Progenitor cell of endocrine pancreas (in vitro differentiated cells): ENCODE data around the gene SNRPB. TPM values are rescaled to one million over a fixed set of nuclear protein-coding genes. Genes with fewer than 3 reads are reported as not detected.

Source experiments
- DNase-seq: peaks from one replicate; pipeline ENCODE4 v3.0.0; 2021; ENCODE audit warnings: low spot score; ENCODE audit not compliant: unreplicated experiment
- H3K27ac Mint-ChIP-seq: 2 replicates; pipeline ENCODE4 v1.8.0; 2021; ENCODE audit warnings: mild to moderate bottlenecking, moderate library complexity, mixed read lengths
- H3K27me3 Mint-ChIP-seq: 2 replicates; pipeline ENCODE4 v1.8.0; 2021; ENCODE audit warnings: mixed read lengths
- H3K36me3 Mint-ChIP-seq: 2 replicates; pipeline ENCODE4 v1.8.0; 2022; ENCODE audit warnings: mixed read lengths; ENCODE audit not compliant: insufficient read depth
- H3K4me1 Mint-ChIP-seq: 2 replicates; pipeline ENCODE4 v1.8.0; 2021; ENCODE audit warnings: low read depth, mixed read lengths
- H3K4me3 Mint-ChIP-seq: 2 replicates; pipeline ENCODE4 v1.8.0; 2021; ENCODE audit warnings: low read depth, mild to moderate bottlenecking, moderate library complexity, mixed read lengths
- H3K9me3 Mint-ChIP-seq: 2 replicates; pipeline ENCODE4 v1.8.0; 2021; ENCODE audit warnings: low read depth, mixed read lengths
- total RNA-seq: library from RNA; stranded (reverse); gene quantifications from 2 replicates; pipeline ENCODE4 v1.2.1, GENCODE V29; 2021
- TF ChIP-seq, protein P1 (sequence below): fragments of 200-600 bp; sonication (generic); IDR thresholded peaks from one replicate; pipeline ENCODE4 v1.5.0; 2021; ENCODE audit warnings: antibody characterized with exemption, mild to moderate bottlenecking; ENCODE audit not compliant: unreplicated experiment

SNRPB gene
- total RNA-seq, 1 donor from 2014 or later: 169 TPM

DNA sequence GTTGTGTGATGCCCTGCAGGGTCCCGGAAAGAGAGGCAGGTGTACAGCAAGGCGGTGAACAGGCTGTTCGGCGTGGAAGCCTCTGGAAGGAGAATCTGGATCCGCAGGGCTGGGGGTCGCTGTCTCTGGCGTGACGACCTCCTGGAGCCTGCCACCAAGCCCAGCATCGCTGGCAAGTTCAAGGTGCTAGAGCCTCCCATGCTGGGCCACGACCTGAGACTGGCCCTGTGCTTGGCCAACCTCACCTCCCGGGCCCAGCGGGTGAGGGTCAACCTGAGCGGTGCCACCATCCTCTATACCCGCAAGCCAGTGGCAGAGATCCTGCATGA, 53.4 kb downstream of the SNRPB start:
- Mint-ChIP-seq H3K27ac (no peak overlapping the region), H3K4me1 (no peaks in the 10 kb centered on the region), H3K27me3 (peaks cover 27% of the 10 kb centered on the region), H3K4me3 (no peak overlapping the region), H3K36me3 (no peaks in the 10 kb centered on the region), H3K9me3 (no peaks in the 10 kb centered on the region)
- no peak for DNase-seq
- TF ChIP-seq, protein P1, sequence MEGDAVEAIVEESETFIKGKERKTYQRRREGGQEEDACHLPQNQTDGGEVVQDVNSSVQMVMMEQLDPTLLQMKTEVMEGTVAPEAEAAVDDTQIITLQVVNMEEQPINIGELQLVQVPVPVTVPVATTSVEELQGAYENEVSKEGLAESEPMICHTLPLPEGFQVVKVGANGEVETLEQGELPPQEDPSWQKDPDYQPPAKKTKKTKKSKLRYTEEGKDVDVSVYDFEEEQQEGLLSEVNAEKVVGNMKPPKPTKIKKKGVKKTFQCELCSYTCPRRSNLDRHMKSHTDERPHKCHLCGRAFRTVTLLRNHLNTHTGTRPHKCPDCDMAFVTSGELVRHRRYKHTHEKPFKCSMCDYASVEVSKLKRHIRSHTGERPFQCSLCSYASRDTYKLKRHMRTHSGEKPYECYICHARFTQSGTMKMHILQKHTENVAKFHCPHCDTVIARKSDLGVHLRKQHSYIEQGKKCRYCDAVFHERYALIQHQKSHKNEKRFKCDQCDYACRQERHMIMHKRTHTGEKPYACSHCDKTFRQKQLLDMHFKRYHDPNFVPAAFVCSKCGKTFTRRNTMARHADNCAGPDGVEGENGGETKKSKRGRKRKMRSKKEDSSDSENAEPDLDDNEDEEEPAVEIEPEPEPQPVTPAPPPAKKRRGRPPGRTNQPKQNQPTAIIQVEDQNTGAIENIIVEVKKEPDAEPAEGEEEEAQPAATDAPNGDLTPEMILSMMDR: no peak

DNA sequence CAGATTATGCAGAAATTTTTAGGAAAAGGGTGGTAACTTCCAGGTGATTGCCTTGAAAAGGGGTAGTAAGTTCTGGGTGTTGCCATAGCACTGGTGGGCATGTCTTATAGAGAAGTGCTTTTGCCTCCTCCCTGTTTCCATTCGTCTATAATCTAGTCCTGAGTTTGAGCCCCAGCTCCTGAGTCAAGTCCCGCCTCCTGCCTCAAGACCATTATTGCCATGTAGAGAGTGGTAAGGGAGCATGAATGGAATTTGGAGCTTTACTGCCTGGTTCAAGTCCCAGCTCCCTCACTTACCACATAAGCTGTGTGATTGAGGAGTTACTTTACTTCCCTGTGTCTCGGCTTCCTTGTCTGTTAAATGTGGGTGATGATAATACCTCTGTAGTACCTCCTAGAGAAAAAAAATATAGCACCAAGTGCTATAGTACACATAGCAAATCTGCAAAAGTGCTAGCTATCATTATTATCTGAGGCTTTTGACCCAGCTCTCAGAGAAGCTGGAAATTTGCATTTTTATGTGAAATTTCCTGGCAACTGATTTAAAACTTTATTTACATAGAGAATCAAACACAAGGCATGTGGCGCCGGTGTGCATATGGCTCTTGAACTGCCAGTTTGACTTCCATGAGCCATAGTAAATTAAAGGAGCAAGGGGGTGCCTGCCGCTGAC, 53.9 kb downstream of the SNRPB start:
- H3K27ac Mint-ChIP-seq: no peak overlapping the region
- H3K4me3 Mint-ChIP-seq: no peak overlapping the region
- no peaks in the 10 kb centered on the region for H3K9me3 Mint-ChIP-seq

More for the DNA sequence above, 53.9 kb downstream of the SNRPB start:
- no peak for DNase-seq
- Mint-ChIP-seq H3K4me1 (no peaks in the 10 kb centered on the region), H3K36me3 (no peaks in the 10 kb centered on the region), H3K27me3 (peaks cover 27% of the 10 kb centered on the region)
- TF ChIP-seq, protein P1: no peak

Other genes with a start within 250 kb of the SNRPB start
- gene TGM3, start 174.8 kb downstream of the SNRPB start, total RNA-seq: 0.22 and 0.44 TPM in 2 replicates
- not detected in 2 replicates for gene TGM6, start 89.9 kb downstream of the SNRPB start, total RNA-seq
- gene ZNF343, start 38.1 kb upstream of the SNRPB start, total RNA-seq: 13.1 and 14.4 TPM in 2 replicates
- not detected in 2 replicates for gene TMC2, start 65.8 kb upstream of the SNRPB start, total RNA-seq
- gene NOP56, start 181.8 kb upstream of the SNRPB start, total RNA-seq: 271 and 282 TPM in 2 replicates
- gene IDH3B, start 193.4 kb upstream of the SNRPB start, total RNA-seq: 98.9 and 108 TPM in 2 replicates
- 63.8 and 64.9 TPM in 2 replicates for gene EBF4, start 222.0 kb upstream of the SNRPB start, total RNA-seq